HepG2 (cell line): ENCODE data around the gene LZTS2. TPM values are rescaled to one million over a fixed set of nuclear protein-coding genes. Genes with fewer than 3 reads are reported as not detected.

ENCODE experiments used
- BCLAF1 ChIP-seq: fragments of 450-650 bp; IDR thresholded peaks from 2 replicates; pipeline ENCODE4 v1.6.1; 2017; ENCODE audit warnings: mild to moderate bottlenecking
- CEBPZ ChIP-seq: IDR thresholded peaks from 2 replicates; pipeline ENCODE4 v1.6.1; 2012; ENCODE audit warnings: low read length, improper control_type of control experiment
- DPF2 ChIP-seq: sonication (generic); formaldehyde crosslinking; IDR thresholded peaks from 2 replicates; pipeline ENCODE4 v1.4.0; 2020; ENCODE audit warnings: mild to moderate bottlenecking, low read depth, missing genetic modification reagents, borderline replicate concordance
- MBD4 ChIP-seq: IDR thresholded peaks from 2 replicates; pipeline ENCODE4 v1.6.1; 2012; ENCODE audit warnings: low read length, inconsistent platforms, borderline replicate concordance
- MTA1 ChIP-seq: sonication (generic); formaldehyde crosslinking; IDR thresholded peaks from 2 replicates; pipeline ENCODE4 v1.4.0; 2020; ENCODE audit warnings: missing genetic modification reagents, mild to moderate bottlenecking, borderline replicate concordance
- ZBTB2 ChIP-seq: sonication (generic); formaldehyde crosslinking; IDR thresholded peaks from 2 replicates; pipeline ENCODE4 v1.8.0; 2022; ENCODE audit warnings: low read depth, missing genetic modification reagents
- ZFP1 ChIP-seq: IDR thresholded peaks from 2 replicates; pipeline ENCODE4 v1.6.1; 2016
- ZNF317 ChIP-seq: sonication (generic); formaldehyde crosslinking; IDR thresholded peaks from 2 replicates; pipeline ENCODE4 v1.5.0; 2020; ENCODE audit warnings: mild to moderate bottlenecking, missing genetic modification reagents
- ZNF350 ChIP-seq: sonication (generic); formaldehyde crosslinking; IDR thresholded peaks from 2 replicates; pipeline ENCODE4 v1.4.0; 2020; ENCODE audit warnings: mild to moderate bottlenecking, low read depth, missing genetic modification reagents, borderline replicate concordance
- ZNF496 ChIP-seq: sonication (generic); formaldehyde crosslinking; IDR thresholded peaks from 2 replicates; pipeline ENCODE4 v1.8.1; 2023; ENCODE audit warnings: mild to moderate bottlenecking, moderate library complexity, missing genetic modification reagents; ENCODE audit not compliant: insufficient replicate concordance
- ZNF614 ChIP-seq: IDR thresholded peaks from 2 replicates; pipeline ENCODE4 v1.6.1; 2018; ENCODE audit warnings: missing biosample characterization, missing genetic modification reagents, inconsistent platforms, borderline replicate concordance
- ZNF619 ChIP-seq: sonication (generic); formaldehyde crosslinking; IDR thresholded peaks from 2 replicates; pipeline ENCODE4 v1.4.0; 2020; ENCODE audit warnings: mild to moderate bottlenecking, missing genetic modification reagents
- polyA plus RNA-seq, 8 experiments: library from polyadenylated mRNA; depleted of rRNA in 3 of 8; stranded (reverse) in 7 of 8; unstranded in 1 of 8; fragments of >200 nt; fragmentation: Illumina TruSeq in 4 of 8; extraction: Trizol in 4 of 8; gene quantifications; 2 replicates each; pipeline versions ENCODE4 v1.2.1 to v1.2.3, GENCODE V29; 2011 to 2016; ENCODE audit warnings: low read depth in 4 of 8, missing spikeins in 1 of 8, mixed read lengths in 1 of 8; ENCODE audit not compliant: insufficient read depth in 1 of 8
- total RNA-seq, 5 experiments: library from RNA; depleted of rRNA; stranded (reverse); fragments of >200 nt; fragmentation: Illumina TruSeq; extraction: Trizol; gene quantifications; 2 replicates each; pipeline ENCODE4 v1.2.3, GENCODE V29; 2016; ENCODE audit warnings: low read depth in 1 of 5
- TF ChIP-seq, protein P1 (sequence below): sonication (generic); formaldehyde crosslinking; IDR thresholded peaks from 2 replicates; pipeline ENCODE4 v1.9.0; 2021; ENCODE audit warnings: mild to moderate bottlenecking, missing genetic modification reagents

Gene LZTS2
- total and polyA plus RNA-seq, 2 of the 13 experiments (the other 11 are each of a cell fraction or from before 2014, with no cell fraction given) = 43.6 to 65.6 TPM

DNA sequence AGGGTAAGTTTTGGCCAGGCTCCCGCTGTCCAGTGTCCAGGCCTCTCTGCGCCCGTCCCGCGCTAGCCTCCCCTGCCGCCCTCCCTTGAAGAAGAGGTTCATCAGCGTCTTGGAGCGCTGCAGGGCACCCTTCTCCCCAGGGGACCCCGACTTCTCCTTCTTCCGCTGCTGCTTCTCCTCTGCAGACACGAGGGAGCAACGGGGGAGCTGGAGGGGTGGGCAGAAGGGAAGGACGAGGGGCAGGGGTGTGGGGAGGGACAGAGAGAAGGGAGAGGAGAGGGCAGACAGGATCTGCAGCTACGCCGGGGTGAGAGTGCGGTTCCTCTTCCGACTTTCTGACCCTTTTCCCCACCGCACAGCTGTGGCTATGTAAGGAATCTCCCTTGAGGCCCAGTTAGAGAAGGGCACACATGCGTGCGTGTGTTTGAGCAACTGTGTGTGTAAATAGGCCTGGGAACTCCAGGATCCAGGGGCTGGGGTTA, 18.6 kb downstream of the LZTS2 start (continued):
- TF ChIP-seq, protein P1, sequence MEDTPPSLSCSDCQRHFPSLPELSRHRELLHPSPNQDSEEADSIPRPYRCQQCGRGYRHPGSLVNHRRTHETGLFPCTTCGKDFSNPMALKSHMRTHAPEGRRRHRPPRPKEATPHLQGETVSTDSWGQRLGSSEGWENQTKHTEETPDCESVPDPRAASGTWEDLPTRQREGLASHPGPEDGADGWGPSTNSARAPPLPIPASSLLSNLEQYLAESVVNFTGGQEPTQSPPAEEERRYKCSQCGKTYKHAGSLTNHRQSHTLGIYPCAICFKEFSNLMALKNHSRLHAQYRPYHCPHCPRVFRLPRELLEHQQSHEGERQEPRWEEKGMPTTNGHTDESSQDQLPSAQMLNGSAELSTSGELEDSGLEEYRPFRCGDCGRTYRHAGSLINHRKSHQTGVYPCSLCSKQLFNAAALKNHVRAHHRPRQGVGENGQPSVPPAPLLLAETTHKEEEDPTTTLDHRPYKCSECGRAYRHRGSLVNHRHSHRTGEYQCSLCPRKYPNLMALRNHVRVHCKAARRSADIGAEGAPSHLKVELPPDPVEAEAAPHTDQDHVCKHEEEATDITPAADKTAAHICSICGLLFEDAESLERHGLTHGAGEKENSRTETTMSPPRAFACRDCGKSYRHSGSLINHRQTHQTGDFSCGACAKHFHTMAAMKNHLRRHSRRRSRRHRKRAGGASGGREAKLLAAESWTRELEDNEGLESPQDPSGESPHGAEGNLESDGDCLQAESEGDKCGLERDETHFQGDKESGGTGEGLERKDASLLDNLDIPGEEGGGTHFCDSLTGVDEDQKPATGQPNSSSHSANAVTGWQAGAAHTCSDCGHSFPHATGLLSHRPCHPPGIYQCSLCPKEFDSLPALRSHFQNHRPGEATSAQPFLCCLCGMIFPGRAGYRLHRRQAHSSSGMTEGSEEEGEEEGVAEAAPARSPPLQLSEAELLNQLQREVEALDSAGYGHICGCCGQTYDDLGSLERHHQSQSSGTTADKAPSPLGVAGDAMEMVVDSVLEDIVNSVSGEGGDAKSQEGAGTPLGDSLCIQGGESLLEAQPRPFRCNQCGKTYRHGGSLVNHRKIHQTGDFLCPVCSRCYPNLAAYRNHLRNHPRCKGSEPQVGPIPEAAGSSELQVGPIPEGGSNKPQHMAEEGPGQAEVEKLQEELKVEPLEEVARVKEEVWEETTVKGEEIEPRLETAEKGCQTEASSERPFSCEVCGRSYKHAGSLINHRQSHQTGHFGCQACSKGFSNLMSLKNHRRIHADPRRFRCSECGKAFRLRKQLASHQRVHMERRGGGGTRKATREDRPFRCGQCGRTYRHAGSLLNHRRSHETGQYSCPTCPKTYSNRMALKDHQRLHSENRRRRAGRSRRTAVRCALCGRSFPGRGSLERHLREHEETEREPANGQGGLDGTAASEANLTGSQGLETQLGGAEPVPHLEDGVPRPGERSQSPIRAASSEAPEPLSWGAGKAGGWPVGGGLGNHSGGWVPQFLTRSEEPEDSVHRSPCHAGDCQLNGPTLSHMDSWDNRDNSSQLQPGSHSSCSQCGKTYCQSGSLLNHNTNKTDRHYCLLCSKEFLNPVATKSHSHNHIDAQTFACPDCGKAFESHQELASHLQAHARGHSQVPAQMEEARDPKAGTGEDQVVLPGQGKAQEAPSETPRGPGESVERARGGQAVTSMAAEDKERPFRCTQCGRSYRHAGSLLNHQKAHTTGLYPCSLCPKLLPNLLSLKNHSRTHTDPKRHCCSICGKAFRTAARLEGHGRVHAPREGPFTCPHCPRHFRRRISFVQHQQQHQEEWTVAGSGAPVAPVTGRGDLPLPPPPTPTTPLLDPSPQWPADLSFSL (CRISPR knock-in tag) = no peak
- TF ChIP-seq ZFP1 (no peak), ZNF496 (CRISPR knock-in tag) (no peak), ZBTB2 (CRISPR knock-in tag) (no peak), ZNF317 (no peak), DPF2 (0 out of 2 replicates have a peak, but pooled peaks have one; percentile 4), MBD4 (no peak), ZNF619 (CRISPR knock-in tag) (no peak), ZNF614 (CRISPR knock-in tag) (no peak), ZNF350 (CRISPR knock-in tag) (no peak), BCLAF1 (no peak), MTA1 (CRISPR knock-in tag) (0 out of 2 replicates have a peak, but pooled peaks have one; percentile 3), CEBPZ (no peak)
